ENCODE data around the gene PISD.

The PISD gene

GRCh38 chr22:31652088-31652487, 9.9 kb downstream of the PISD start:
- DNase-seq: no peak

GRCh38 chr22:31651664-31652063, 10.4 kb downstream of the PISD start:
- no peak for DNase-seq

- DNase-seq: no peak
These were observed 11.6 kb downstream of the PISD start for GRCh38 chr22:31650391-31650790.

- DNase-seq: no peak
These were observed 14.3 kb downstream of the PISD start for GRCh38 chr22:31647523-31648320.

GRCh38 chr22:31647066-31647465, 14.9 kb downstream of the PISD start:
- no peak for DNase-seq

- no peak for DNase-seq
These were observed 15.6 kb downstream of the PISD start for GRCh38 chr22:31646186-31647019.

- DNase-seq: no peak
These were observed 22.5 kb downstream of the PISD start for GRCh38 chr22:31639436-31640039.

GRCh38 chr22:31637891-31638618, 24.0 kb downstream of the PISD start:
- DNase-seq: no peak

GRCh38 chr22:31637447-31637890, 24.5 kb downstream of the PISD start:
- DNase-seq: no peak

- DNase-seq: no peak
These were observed 26.2 kb downstream of the PISD start for GRCh38 chr22:31635638-31636306.

GRCh38 chr22:31631436-31631835, 30.6 kb downstream of the PISD start:
- DNase-seq: no peak

- peak; percentile 66 to 87 (median 76) for DNase-seq
These were observed 31.4 kb downstream of the PISD start for GRCh38 chr22:31630331-31631329.

GRCh38 chr22:31629741-31630184, 32.3 kb downstream of the PISD start:
- no peak for DNase-seq

GRCh38 chr22:31628969-31629708, 32.9 kb downstream of the PISD start:
- DNase-seq: no peak

- DNase-seq: no peak
These were observed 33.7 kb downstream of the PISD start for GRCh38 chr22:31628362-31628761.

GRCh38 chr22:31627223-31627731, 34.7 kb downstream of the PISD start:
- no peak for DNase-seq

GRCh38 chr22:31626427-31627150, 35.4 kb downstream of the PISD start:
- no peak for DNase-seq

- no peak for DNase-seq
These were observed 36.2 kb downstream of the PISD start for GRCh38 chr22:31625661-31626426.

Measured in activated CD4-positive, CD25-positive, alpha-beta regulatory T cell (primary cell).